ENCODE measurements around the gene RIMBP3C. TPM values are rescaled to one million over a fixed set of nuclear protein-coding genes. Genes with fewer than 3 reads are reported as not detected.
"Not testable (repeated sequence)": the region's sequence is repeated elsewhere in the genome, so short reads cannot be mapped to it uniquely, and the experiment has no call there.

Gene RIMBP3C
- polyA plus RNA-seq (2012; ENCODE audit: insufficient read length, low read depth): 0.18 TPM

DNA sequence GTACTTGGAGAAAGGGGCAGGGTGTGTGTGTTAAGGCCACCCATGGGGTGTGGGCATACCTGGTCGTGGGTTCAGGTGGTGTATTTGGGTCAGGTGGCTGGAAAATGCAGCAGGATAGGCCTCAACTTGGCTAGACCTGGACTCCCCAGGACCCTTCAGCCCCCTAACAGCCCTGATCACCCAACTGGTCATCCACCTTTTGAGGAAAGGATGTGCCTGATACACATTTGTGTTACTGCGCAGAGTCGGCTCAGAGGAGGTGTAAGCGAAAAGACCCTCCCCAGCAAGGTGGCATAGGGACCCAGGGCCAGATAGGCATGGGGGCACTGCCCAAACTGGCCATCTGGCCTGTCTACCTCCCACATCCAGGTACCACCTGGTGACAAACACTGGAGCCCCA, at the start of gene RIMBP3C:
RIMBP3C (minus strand) TSS at position 101 of the 400 bp plus-strand sequence. CDS start 485 bp downstream, outside the sequence.
- TF ChIP-seq POLR2AphosphoS5 (IDR thresholded peaks at IDR 0.05; ENCODE audit: low read depth, low read length); FOXP2 (optimal IDR thresholded peaks at IDR 0.05; ENCODE audit: borderline replicate concordance, extremely low read depth, extremely low read length, insufficient read depth); TAF1 (IDR thresholded peaks at IDR 0.05; ENCODE audit: borderline replicate concordance, insufficient read depth, low read length): not testable (repeated sequence)

GRCh38 chr22:21599053-21599893, 48.0 kb upstream of the RIMBP3C start:
- TF ChIP-seq TAF1 (IDR thresholded peaks at IDR 0.05; ENCODE audit: borderline replicate concordance, insufficient read depth, low read length) (no peak), SIN3A (IDR thresholded peaks at IDR 0.05; ENCODE audit: borderline replicate concordance, insufficient read depth, low read length) (no peak), FOXP2 (optimal IDR thresholded peaks at IDR 0.05; ENCODE audit: borderline replicate concordance, extremely low read depth, extremely low read length, insufficient read depth) (no peak), POLR2AphosphoS5 (IDR thresholded peaks at IDR 0.05; ENCODE audit: low read depth, low read length) (no peak)

DNA sequence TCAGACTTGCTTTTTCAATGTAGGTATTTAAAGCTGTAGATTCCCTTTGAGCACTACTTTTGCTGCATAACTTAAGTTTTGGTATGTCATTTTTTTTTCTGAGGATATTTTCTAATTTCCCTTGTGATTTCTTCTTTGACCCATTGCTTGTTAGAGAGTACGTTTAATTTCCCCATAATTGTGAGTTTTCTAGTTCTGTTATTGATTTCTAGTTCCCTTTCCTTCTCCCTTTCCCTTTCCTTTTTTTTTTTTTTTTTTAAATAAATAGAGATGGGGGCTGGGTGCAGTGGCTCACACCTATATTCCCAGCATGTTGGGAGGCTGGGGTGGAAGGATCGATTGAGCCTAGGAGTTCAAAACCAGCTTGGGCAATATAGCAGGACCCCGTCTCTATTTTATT, 47.0 kb upstream of the RIMBP3C start:
- TF ChIP-seq TAF1 (IDR thresholded peaks at IDR 0.05; ENCODE audit: borderline replicate concordance, insufficient read depth, low read length) (no peak), FOXP2 (optimal IDR thresholded peaks at IDR 0.05; ENCODE audit: borderline replicate concordance, extremely low read depth, extremely low read length, insufficient read depth) (no peak), REST (IDR thresholded peaks at IDR 0.05; ENCODE audit: insufficient read depth in 1 of 2, low read depth in 2 of 2, low read length in 2 of 2) (no peak), SIN3A (IDR thresholded peaks at IDR 0.05; ENCODE audit: borderline replicate concordance, insufficient read depth, low read length) (no peak), POLR2AphosphoS5 (IDR thresholded peaks at IDR 0.05; ENCODE audit: low read depth, low read length) (no peak)

DNA sequence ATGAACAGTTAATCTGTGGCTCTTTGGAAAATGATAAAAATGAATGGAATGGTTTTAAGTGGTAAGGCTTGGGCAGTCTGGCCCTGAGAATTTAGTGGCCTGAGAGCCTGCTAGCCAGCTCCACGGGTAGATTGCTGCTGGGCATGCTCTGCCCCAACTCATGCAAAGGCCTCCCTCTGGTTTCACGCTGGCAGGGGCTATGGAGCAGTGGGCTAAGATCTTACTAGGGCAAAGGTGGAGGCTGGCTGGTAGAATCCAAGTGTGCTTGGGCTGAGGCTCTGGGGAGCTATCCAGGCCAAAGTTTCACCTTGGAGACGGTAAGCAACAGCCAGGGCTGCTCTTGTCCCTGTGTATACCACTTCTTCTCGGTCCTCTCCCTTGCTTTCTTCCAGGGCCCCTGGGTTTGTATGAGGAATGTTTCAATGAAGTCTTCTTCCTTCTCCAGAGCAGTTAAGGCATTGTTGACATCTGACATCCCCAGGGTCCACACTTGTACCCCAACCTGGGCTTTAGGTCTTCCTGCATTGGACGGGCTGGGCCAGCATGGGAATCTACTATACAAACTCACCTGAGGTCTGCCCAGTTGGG, 43.7 kb upstream of the RIMBP3C start:
- TF ChIP-seq POLR2AphosphoS5 (IDR thresholded peaks at IDR 0.05; ENCODE audit: low read depth, low read length) (no peak), SIN3A (IDR thresholded peaks at IDR 0.05; ENCODE audit: borderline replicate concordance, insufficient read depth, low read length) (no peak), REST (IDR thresholded peaks at IDR 0.05; ENCODE audit: insufficient read depth in 1 of 2, low read depth in 2 of 2, low read length in 2 of 2) (no peak), TAF1 (IDR thresholded peaks at IDR 0.05; ENCODE audit: borderline replicate concordance, insufficient read depth, low read length) (no peak), FOXP2 (optimal IDR thresholded peaks at IDR 0.05; ENCODE audit: borderline replicate concordance, extremely low read depth, extremely low read length, insufficient read depth) (no peak)

DNA sequence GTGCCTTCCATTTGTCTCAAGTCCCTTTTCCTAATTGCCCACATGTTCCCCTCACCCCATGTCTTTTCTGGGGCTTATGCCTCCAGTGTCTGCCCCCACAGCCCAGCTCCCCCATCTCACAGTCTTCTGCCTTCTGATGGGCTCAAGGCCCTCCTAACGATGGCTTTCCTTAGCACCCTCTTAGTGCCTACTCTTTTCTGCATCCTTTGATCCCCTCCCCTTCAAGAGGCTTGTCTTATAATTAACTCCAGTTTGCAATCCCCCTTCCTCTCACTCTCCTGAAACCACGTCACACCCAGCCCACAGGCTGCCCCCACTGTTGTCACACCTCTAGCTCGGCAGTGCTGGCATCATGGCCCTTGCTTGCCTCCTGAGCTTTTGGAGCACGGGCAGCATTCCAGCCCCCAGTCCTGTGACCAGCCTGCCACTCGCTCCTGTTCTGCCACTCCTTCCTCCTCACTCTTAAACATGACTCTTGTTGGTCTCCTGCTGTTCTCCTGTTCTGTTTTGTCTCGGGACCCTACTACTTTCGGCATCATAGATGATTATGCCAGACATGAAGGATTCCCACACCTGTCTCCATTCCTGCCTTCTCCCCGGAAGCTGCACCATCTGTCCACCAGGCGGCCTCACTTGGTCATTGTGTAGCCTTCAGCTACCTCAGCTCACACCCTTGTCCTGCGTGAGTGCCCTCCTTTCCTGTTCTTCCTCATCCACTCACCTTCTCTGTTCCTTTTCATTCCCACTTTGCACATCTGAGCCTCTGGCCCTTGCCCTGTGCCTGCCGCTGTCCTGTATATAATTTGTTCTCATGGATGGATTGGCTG, 42.4 kb upstream of the RIMBP3C start:
- TF ChIP-seq TAF1 (IDR thresholded peaks at IDR 0.05; ENCODE audit: borderline replicate concordance, insufficient read depth, low read length) (no peak), REST (IDR thresholded peaks at IDR 0.05; ENCODE audit: insufficient read depth in 1 of 2, low read depth in 2 of 2, low read length in 2 of 2) (no peak), POLR2AphosphoS5 (IDR thresholded peaks at IDR 0.05; ENCODE audit: low read depth, low read length) (no peak), SIN3A (IDR thresholded peaks at IDR 0.05; ENCODE audit: borderline replicate concordance, insufficient read depth, low read length) (no peak), FOXP2 (optimal IDR thresholded peaks at IDR 0.05; ENCODE audit: borderline replicate concordance, extremely low read depth, extremely low read length, insufficient read depth) (no peak)
